ENCODE measurements around the gene FOXD2.
A peak's percentile ranks its signal among the peaks of the same experiment; 100 is the strongest.

The FOXD2 gene

DNA sequence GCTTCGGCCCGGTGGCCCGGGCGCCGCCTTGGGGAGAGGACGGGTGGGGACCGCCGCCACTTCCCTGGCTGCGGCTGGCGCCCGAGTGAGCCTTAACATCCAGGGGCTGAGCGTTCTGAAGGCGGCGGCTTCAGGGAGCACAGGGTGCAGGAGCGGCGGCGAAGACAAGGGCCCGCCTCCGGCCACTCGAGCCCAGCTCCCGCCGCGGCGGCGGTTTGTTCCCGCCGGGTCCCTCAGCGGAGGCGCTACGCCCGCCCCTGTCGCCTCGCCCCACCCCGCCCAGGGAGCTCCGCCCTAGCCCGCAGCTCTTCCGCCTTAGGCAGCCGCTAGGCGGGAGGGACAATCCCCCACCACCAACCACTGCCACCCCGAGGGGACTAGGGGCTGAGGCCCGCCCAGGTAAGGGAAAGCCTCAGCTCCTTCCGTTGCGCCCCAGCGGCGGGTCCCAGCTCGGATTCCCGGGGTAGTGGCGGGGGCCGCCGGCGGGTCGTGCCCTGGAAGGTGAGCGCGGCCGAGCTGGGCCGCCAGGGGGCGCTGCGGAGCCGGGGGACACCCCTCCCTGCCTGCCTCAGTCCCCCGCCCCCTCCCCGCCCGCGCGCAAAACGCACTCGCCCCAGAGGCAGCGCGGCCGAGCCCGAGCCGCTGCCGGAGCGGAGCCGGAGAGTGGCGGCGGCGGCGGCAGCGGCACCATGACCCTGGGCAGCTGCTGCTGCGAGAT lies at the start of gene FOXD2:
TSS of gene FOXD2 (plus strand) at position 598 of the 718 bp plus-strand sequence. CDS start at position 690, 92 bp downstream.
- peak; percentile 79 to 96 for DNase-seq

DNA sequence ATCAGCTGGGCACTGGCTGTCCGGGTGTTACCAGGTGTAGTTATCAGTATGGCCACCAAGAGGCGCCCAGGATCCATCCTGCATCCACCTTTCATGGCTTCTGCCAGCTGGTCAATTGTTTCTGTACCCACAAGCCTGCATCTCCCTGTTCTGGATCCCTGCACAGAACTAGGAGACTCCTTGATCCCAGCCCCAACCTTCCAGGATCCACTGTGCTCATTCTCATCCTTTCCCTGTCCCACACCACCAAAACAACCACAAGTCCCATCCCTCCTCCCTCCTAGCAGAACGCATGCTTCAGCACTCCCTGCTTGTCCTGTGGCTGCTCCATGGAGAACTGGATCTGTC lies 49.0 kb upstream of the FOXD2 start:
- peak in 1 of 2 experiments; percentile 23 for DNase-seq

DNA sequence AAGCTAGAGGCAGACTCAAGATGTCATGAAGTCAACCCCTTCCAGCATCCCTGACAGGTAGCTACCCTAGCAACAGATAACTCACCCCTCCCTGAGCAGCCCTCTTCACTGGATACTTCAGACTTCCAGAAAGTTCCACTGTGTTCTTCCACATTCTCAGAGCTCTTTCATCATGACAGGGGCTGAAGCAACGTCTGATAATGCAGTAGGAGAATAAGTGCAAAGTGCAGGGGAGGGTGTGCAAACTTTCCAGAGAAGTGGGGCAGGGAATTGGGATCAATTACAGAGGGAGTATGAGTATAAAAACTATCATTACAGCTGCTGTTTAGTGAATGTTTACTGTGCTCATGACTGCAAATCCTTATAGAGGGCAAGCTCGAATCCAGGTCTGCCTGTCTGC lies 48.1 kb upstream of the FOXD2 start:
- DNase-seq, result no peak

DNA sequence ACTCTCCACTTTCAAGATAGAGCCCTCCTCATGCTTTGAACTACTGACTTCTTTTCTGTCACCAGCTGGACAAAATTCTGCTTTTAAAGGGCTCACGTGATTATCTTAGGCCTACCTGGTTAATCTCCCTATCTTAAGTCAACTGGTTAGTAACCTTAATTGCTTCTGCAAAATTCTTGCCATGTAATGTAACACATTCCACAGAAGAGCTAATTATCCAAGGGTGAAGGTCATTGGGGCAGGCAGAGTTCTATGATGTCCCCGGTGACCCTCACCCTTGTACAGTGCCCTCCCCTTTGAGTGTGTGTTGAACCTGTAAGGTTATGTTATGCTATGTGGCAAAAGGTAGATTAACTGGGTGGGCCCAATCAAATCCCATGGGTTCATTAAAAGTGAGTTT lies 47.0 kb upstream of the FOXD2 start:
- no peak for DNase-seq

DNA sequence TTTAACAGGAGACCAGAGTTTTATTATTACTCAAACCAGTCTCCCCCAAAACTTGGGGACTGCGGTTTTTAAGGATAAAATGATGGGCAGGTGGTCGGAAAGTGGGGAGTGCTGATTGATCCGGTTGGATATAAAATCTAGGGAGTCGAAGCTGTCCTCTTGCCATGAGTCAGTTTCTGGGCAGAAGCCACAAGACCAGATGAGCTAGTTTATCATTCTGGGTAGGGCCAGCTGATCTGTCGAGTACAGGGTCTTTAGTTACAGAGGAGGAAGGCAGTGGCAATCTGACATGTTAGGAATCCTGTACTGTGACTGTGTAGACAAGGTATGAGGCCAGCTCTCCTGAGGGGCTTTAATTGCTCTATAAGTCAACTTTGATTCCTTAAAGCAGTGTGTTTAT lies 44.7 kb upstream of the FOXD2 start:
- no peak for DNase-seq

DNA sequence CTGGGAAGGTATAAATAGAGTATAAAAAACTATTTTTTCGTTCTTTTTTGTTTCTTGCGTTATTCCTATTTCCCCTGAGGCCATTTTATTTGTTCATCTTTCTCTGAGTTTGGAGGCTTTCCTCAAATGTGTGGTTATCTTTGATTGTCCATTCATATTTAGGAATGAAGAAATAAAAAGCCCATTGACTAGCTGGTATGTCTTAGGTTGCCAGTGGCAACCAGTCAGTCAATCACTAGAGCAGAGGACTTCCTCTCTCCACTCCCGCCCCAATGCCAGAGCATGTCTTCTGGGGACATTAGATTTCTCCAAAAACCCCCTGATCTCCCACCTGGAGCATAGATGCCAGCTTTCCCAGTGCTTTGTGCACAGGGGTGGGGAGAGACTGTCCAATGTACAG lies 42.4 kb upstream of the FOXD2 start:
- DNase-seq, result no peak

DNA sequence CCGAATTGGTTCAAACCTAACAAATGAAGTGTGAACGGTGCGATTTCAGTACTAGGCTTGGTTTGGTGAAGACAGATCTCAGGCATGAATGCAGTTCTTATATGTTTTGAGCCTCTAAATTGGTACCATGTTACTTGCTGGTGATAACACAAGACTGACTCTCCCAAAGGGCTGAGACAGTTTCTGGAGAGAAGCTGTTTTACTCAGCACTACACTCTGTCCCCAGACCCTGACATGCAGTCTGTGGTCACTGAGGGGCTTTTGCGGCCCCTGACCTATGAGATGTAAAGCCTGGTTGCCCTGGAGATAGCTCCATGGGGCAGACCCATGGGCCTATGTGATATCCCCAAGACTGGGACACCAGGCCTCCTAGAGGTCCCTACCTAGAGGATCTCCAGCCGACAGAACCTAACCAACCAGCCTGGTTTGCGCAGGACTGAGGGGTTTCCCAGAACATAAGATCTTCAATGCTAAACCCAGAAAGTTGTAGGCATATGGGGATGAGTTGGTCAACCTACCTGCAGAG lies 41.1 kb upstream of the FOXD2 start:
- no peak for DNase-seq

DNA sequence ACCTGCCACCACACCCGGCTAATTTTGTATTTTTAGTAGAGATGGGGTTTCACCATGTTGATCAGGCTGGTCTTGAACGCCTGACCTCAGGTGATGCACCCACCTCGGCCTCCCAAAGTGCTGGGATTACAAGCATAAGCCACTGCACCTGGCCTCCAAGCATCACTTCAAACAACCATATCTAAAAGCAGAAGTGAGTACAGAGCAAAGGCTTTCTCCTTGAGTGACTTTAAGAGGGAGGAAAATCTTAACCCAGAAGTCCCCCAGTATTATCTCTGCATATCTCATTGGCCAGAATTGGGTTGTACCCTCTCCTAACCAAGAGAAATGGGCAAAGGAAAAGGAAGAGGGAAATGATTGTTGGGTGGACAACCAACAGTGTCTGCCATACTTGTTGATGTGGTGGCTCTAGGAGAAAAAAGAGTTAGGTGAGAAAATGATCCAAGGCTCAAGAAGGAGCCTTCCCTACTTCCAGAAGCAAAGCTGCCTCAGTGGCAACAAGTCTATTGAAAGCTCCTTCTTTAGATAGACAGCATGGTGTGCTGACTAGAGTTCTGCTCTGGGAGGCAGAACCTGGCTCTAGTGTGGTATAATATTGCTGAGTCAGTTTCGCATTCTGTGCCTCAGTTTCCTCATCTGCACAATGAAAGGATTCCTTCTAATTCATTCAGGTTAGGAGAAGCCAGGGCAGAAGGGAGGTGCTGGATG lies 38.6 kb upstream of the FOXD2 start:
- DNase-seq, result no peak

DNA sequence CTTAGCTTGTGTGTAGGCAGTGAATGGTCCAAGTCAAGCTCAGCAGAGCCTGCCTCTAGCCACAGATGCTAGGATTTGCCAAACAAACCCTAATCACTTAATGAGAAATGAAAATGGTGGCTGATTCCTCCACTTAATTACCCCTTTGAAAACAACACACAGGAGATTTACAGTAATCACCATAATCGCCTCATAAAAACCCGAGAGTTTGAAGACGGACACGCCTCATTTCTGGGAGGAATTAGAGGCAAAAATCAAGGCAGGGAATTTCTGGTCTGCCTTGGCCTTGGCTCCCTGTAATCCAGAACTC lies 38.0 kb upstream of the FOXD2 start:
- no peak for DNase-seq

DNA sequence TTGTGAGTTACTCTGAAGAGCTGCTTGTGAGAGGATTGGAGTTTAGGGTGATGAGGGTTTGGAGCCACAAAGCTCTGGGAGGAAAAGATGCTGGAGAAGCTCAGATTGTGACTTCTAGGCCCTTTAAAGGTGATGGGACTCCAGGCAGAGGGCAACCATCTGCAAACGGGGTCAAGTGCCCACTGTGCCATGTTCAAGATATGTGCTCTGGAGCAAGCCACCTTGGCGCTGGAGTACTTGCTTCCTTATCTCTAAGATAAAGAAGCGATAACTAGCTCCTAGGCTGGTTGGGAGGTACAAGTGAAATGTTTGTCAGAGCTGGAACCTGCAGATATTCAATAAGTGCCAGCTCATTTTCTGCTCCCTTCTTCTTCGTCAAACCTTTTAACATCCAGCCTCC lies 36.1 kb upstream of the FOXD2 start:
- no peak for DNase-seq

DNA sequence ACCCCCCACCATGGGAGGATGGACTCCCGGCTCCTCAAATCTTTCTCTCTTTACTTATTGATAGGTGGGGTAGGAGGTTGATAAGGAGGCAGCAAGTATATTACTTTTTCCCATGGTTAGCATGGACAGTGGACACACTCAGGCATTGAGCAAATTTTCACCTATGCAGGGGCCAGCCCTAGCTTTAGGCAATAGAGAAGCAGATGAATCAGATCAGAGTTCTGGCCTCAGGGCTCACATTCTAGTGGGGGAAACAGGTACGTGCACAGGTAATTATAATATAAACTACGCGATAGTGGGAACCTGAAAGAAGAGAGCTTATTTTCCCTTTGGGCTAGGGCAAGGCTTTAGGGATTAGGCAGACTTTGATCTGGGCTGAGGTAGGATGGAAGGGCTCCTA lies 35.3 kb upstream of the FOXD2 start:
- DNase-seq, result no peak

DNA sequence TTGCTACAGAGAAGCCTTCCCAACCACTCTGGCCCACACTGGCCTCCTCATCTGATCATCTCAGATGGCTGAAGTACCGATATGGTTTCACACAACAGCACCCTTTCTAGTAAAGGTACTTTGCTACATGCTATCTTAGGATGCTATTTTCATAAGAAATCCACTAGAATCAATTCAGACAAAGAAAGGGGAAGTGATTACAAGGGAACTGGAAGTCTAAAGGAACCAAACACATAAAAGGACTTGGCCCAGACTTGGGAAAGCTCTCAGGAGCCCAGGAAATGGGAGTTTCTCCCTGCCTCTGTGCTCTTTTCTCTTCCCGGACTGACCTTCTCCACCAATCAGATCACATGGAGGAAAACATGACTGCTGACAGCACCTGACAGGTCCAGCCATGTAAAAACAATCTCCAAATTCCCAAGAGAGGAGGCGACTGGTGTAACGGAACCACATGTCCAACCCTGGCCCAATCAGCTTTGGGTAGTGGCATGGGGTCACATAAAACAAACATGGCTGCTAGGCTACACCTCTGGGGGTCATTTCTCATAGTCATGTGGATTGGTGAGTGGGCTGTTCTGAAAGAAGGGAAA lies 34.4 kb upstream of the FOXD2 start:
- no peak for DNase-seq

DNA sequence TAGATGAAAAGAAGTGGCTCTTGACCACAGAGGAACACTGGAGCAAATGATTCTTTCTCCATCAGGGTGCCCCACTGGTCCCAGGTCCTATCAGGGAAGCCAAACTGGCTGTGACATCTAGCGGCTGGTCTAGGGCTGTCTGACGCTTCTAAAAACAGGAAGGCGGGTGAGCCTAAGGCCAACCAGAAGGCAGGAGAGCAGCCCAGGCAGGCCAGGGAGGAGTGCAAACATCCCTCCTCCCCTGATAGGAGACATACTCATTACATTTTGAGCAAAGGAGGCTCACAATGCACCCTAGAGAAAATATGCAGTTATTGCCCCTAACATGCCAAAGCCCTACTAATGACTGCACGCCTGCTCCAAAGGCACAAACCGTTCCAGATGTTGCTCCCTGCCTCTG lies 32.1 kb upstream of the FOXD2 start:
- no peak for DNase-seq

DNA sequence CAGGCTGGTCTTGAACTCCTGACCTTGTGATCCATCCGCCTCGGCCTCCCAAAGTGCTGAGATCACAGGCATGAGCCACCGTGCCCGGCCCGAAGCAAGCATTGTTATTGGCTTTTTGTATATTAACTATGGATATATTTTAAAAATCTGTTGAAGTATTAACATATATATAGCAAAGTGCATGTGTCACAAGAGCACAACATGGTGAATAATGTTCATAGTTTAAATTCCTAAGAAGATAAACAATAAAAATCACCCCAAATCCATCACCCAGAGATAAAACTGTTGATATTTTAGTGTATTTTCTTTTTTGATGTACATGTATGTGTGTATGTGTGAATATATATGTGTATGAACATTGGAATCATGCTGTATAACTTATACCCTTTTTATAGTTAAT lies 30.9 kb upstream of the FOXD2 start:
- no peak for DNase-seq

DNA sequence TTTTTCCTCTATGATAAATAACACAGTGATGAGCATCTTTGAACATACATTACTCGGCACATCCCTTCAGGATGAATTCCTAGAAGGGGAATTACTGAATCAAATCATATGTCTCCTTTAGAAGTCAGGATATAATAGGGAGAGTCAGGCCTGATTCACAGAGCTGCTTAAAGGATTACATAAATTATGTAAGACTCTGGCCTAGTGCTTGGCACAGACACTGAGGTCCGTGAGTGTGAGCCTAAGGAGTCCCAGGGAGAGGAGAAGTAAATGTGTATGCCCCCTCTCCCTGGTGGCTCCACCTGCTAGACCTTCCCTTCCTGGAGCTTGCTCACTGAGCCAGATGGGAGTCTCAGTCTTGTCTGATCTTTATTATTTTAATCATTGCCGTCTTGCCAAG lies 30.4 kb upstream of the FOXD2 start:
- DNase-seq, result no peak

DNA sequence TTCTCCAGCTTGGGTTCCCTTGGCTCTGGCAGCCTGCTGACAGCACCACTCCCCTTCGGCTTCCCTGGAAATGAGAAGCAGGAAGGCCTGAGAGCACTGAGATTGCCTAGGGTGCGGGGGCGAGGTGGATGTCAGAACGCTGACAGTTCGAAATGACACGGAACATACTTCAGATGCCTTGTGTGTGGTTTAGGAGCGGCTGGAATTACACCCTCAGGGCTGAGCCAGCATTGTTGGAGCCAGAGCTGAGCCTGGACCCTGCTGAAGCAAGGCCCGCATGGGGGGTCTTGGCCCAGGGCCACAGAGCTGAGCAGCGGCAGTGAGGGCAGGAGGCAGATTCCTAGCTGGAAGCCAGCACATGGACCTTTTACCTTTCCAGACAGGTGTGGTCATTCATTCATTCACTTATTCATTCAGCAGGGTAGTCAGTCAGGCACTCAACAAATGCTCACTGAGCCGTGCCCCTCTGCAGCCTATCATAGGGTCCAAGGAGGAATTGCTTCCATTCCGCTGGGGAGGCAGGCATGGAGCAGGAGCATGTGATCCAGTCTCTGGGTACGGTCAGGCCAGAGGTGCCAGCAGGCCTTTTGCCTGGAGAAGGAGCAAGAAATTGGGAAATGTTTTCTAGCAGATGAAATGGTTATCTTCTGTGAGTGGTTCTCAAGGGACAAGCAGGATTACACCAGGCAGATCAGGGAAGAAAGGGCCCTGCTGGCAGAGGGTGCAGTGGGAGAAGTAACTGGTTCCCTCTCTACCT lies 28.4 kb upstream of the FOXD2 start:
- DNase-seq, result no peak

DNA sequence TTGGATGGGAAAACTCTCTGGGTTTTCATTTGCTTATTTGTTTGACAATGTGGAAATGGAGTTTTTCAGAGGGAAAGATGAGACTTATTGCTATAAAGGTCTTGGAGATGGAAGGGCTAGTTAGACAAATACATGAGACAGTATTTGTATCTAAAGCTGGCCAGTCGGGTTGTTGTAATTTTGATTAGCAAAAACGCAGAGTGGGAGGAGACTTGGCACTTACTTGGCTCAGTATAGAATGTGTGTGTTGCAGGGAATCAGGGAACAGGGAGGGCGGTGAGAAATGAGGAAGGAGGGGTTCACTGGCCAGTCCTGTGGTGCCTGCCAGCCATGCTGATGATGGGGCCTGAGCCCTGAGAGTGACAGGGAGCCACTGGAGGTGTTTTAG lies 27.8 kb upstream of the FOXD2 start:
- DNase-seq, result no peak

DNA sequence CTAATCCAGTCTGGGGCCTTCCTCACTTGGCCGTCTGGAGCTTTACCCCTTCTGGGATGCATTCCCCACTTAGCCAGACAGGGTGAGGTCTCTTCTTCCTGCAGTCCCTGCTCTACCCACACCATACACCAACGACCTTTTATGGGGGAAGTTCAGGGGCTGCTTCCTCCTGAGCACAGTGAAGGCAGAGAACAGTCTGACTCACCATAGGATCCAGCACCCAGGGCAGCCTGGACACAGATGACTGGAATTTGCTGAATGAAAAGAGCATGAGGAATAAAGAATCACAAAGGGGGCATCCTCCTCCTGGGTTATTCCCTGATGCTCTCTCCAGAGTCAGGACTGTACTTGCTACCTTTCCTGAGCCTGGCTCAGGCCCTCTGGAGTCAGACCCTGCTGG lies 26.4 kb upstream of the FOXD2 start:
- no peak for DNase-seq

DNA sequence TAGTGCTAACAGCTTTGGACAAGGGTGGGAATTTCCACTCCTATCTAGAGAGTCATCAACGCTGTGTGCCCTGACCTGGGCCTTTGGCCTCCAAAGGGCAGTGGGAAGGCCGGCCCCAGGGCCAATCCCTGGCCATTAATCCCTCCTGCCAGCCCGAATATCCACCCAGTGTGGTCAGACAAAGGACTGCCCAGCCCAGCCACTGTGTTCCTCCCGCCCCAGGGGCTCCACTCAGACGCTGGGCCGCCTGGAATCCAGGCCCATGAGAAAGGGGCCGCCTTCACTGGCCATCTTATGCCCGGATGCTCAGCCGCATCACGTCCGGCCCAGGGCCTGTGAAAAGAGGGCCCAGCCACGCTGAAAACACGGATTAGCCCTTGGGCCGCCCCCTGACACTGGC lies 25.4 kb upstream of the FOXD2 start:
- no peak for DNase-seq

DNA sequence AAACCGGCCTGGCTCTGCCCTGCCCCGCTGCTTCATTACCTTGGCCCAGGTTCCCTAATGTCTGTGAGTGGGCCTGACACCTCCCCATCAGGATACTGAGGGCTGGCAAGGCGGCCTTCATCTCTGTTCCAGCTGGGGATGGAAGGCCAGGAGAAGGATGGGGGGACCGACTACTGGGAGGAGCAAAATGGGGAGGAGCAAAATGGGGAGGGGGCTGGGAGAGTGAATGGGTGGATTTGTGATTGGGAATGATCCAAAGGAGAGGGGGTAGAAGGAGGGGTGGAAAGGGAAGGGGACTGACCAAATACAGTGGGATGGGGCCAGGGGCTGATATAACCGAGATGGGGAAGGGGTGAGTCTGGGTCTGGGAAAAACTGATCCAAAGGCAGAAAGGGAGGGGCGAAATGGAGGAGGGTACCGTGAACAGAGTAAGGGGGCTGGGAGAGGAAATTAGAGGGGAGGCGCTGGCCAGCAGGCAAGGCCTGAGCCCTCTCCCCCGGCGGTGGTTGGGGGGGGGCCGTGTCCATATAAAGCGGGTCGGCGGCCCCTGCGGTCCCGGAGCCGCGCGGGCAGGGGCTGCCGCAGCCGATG lies 22.0 kb upstream of the FOXD2 start, which contains the start of gene FOXE3:
TSS of gene FOXE3 (plus strand) at position 558 of the 591 bp plus-strand sequence. CDS start at position 589, 31 bp downstream.
- no peak for DNase-seq

DNA sequence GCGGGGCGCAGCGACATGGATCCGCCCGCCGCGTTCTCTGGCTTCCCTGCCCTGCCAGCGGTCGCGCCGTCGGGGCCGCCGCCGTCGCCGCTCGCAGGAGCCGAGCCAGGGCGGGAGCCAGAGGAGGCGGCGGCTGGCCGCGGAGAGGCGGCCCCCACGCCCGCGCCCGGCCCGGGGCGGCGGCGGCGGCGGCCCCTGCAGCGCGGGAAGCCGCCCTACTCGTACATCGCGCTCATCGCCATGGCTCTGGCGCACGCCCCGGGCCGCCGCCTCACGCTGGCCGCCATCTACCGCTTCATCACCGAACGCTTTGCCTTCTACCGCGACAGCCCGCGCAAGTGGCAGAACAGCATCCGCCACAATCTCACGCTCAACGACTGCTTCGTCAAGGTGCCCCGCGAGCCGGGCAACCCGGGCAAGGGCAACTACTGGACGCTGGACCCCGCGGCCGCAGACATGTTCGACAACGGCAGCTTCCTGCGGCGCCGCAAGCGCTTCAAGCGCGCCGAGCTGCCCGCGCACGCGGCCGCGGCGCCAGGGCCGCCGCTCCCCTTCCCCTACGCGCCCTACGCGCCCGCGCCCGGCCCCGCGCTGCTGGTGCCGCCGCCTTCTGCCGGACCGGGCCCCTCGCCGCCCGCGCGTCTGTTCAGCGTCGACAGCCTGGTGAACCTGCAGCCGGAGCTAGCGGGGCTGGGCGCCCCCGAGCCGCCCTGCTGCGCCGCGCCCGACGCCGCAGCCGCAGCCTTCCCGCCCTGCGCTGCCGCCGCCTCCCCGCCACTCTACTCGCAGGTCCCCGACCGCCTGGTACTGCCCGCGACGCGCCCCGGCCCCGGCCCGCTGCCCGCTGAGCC lies 21.3 kb upstream of the FOXD2 start:
- peak in 1 of 2 experiments; percentile 12 for DNase-seq
